H1 (cell line): Measurements from ENCODE around the gene URB2. TPM values are rescaled to one million over a fixed set of nuclear protein-coding genes. Genes with fewer than 3 reads are reported as not detected.

ENCODE experiments used
- ATF2 ChIP-seq: IDR thresholded peaks from 2 replicates; pipeline ENCODE4 v1.6.1; 2012; ENCODE audit warnings: low read length, inconsistent platforms
- CHD7 ChIP-seq: fragments of 300-600 bp; sonication (generic); IDR thresholded peaks from 2 replicates; pipeline ENCODE4 v1.7.1; 2012; ENCODE audit warnings: low read length, moderate library complexity, mild to moderate bottlenecking, inconsistent platforms; ENCODE audit not compliant: insufficient replicate concordance
- E2F6 ChIP-seq: IDR thresholded peaks from 2 replicates; pipeline ENCODE4 v1.6.1; 2012; ENCODE audit warnings: inconsistent platforms
- EZH2 ChIP-seq: fragments of 200-600 bp; sonication (generic); IDR thresholded peaks from 2 replicates; pipeline ENCODE4 v1.7.1; 2012; ENCODE audit warnings: low read depth, mild to moderate bottlenecking, moderate library complexity, low read length, inconsistent platforms; ENCODE audit not compliant: severe bottlenecking
- KDM4A ChIP-seq: IDR thresholded peaks from one replicate; pipeline ENCODE4 v1.7.1; 2012; ENCODE audit warnings: low read depth, mild to moderate bottlenecking, moderate library complexity, low read length, inconsistent platforms; ENCODE audit not compliant: severe bottlenecking
- SAP30 ChIP-seq: fragments of 300-600 bp; sonication (generic); IDR thresholded peaks from 2 replicates; pipeline ENCODE4 v1.7.1; 2012; ENCODE audit warnings: low read length, moderate library complexity, mild to moderate bottlenecking, inconsistent platforms; ENCODE audit not compliant: insufficient read depth, insufficient replicate concordance
- TAF1 ChIP-seq: IDR thresholded peaks from 2 replicates; pipeline ENCODE4 v1.6.1; 2011; ENCODE audit warnings: mild to moderate bottlenecking, low read depth, low read length
- TAF7 ChIP-seq: optimal IDR thresholded peaks from 2 replicates; pipeline ENCODE3; 2011; ENCODE audit warnings: low read depth, mild to moderate bottlenecking, inconsistent platforms, low read length, moderate library complexity, borderline replicate concordance
- ZNF274 ChIP-seq: IDR thresholded peaks from 2 replicates; pipeline ENCODE4 v1.7.0; 2012; ENCODE audit warnings: low read length, borderline replicate concordance; ENCODE audit errors: extremely low read depth
- polyA plus RNA-seq, 7 experiments: library from polyadenylated mRNA; depleted of rRNA in 3 of 7; stranded (reverse) in 5 of 7; unstranded in 2 of 7; fragments of >200 nt in 5 of 7; fragments of 200-250 nt in 2 of 7; gene quantifications; 1 replicate in 5 of 7; 2 replicates in 1 of 7; 4 replicates in 1 of 7; pipeline versions ENCODE4 v1.2.1 to v1.2.3, GENCODE V29; 2011 to 2013; ENCODE audit warnings: missing spikeins in 2 of 7, mixed read lengths in 2 of 7
- total RNA-seq: library from RNA; stranded (reverse); fragmentation: NEBNext Ultra II Directional; extraction: Animal tissue kit (Norgen Biotek cat#: 25700); gene quantifications from 2 replicates; pipeline ENCODE4 v1.2.1, GENCODE V29; 2021

URB2 gene
- total and polyA plus RNA-seq, 2 of the 8 experiments (the other 6 are each of a cell fraction or from before 2014, with no cell fraction given) = 13.7 to 33.0 TPM

GRCh38 chr1:229685149-229685548 is 59.1 kb downstream of the URB2 start (continued):
- TF ChIP-seq CHD7 (no peak), SAP30 (no peak), EZH2 (no peak), KDM4A (no peak), ZNF274 (no peak), ATF2 (no peak), TAF1 (no peak), E2F6 (no peak), TAF7 (no peak)
